NCI-H2029 treated with DMSO at 0.1 percent for 48 hours (cell line): Measurements from ENCODE around the gene ACTR2.

Source experiments
- DNase-seq: peaks from one replicate; lab custom pipeline; 2025; lab: John Stamatoyannopoulos, UW

The ACTR2 gene

GRCh38 chr2:65279756-65280155 is 52.1 kb downstream of the ACTR2 start:
- DNase-seq, result no peak

GRCh38 chr2:65281627-65282351 is 54.2 kb downstream of the ACTR2 start:
- DNase-seq, result no peak

GRCh38 chr2:65282477-65283053 is 54.9 kb downstream of the ACTR2 start:
- no peak for DNase-seq

- no peak for DNase-seq
Observed at GRCh38 chr2:65287364-65287763, 59.7 kb downstream of the ACTR2 start.

- no peak for DNase-seq
Observed at GRCh38 chr2:65291216-65292105, 63.8 kb downstream of the ACTR2 start.

- no peak for DNase-seq
Observed at GRCh38 chr2:65292106-65292400, 64.4 kb downstream of the ACTR2 start.

- no peak for DNase-seq
Observed at GRCh38 chr2:65292461-65293011, 64.9 kb downstream of the ACTR2 start.

- no peak for DNase-seq
Observed at GRCh38 chr2:65293376-65293775, 65.7 kb downstream of the ACTR2 start.

GRCh38 chr2:65294136-65294535 is 66.5 kb downstream of the ACTR2 start:
- DNase-seq, result no peak

- no peak for DNase-seq
Observed at GRCh38 chr2:65294701-65295100, 67.1 kb downstream of the ACTR2 start.

- DNase-seq, result no peak
Observed at GRCh38 chr2:65296971-65297370, 69.3 kb downstream of the ACTR2 start.

- DNase-seq, result no peak
Observed at GRCh38 chr2:65297544-65297943, 69.9 kb downstream of the ACTR2 start.

GRCh38 chr2:65298089-65298488 is 70.5 kb downstream of the ACTR2 start:
- no peak for DNase-seq

GRCh38 chr2:65299246-65299645 is 71.6 kb downstream of the ACTR2 start:
- no peak for DNase-seq

- no peak for DNase-seq
Observed at GRCh38 chr2:65300134-65300760, 72.6 kb downstream of the ACTR2 start.

GRCh38 chr2:65300761-65301711 is 73.4 kb downstream of the ACTR2 start:
- no peak for DNase-seq

GRCh38 chr2:65305934-65306333 is 78.3 kb downstream of the ACTR2 start:
- DNase-seq, result no peak

GRCh38 chr2:65309699-65310098 is 82.1 kb downstream of the ACTR2 start:
- no peak for DNase-seq

GRCh38 chr2:65311049-65311448 is 83.4 kb downstream of the ACTR2 start:
- no peak for DNase-seq

GRCh38 chr2:65311596-65311995 is 84.0 kb downstream of the ACTR2 start:
- no peak for DNase-seq
